ENCODE measurements around the gene SLC2A9.

Gene SLC2A9

DNA sequence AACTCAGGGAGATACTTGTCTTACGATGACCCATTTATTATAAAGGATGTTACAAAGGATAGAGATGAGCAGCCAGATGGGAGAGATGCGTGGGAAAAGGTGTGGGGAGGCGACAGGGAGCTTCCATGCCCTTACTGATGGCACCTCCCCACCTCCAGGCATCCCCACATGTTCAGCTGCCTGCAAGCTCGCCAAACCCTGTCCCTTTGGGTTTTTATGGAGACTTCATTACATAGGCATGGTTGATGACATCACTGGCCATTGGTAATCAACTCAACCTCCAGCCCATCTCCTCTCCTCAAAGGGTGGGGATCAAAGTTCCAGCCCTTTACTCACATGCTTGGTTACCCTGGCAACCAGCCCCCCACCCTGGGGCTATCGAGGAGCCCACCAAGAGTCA, 29.4 kb upstream of the SLC2A9 start:
- TF ChIP-seq SIN3A (IDR thresholded peaks at IDR 0.05; ENCODE audit: borderline replicate concordance, insufficient read depth, low read length) (no peak), POLR2AphosphoS5 (IDR thresholded peaks at IDR 0.05; ENCODE audit: low read depth, low read length) (no peak), FOXP2 (optimal IDR thresholded peaks at IDR 0.05; ENCODE audit: borderline replicate concordance, extremely low read depth, extremely low read length, insufficient read depth) (no peak), TAF1 (IDR thresholded peaks at IDR 0.05; ENCODE audit: borderline replicate concordance, insufficient read depth, low read length) (no peak)
- TF ChIP-seq, protein P1, sequence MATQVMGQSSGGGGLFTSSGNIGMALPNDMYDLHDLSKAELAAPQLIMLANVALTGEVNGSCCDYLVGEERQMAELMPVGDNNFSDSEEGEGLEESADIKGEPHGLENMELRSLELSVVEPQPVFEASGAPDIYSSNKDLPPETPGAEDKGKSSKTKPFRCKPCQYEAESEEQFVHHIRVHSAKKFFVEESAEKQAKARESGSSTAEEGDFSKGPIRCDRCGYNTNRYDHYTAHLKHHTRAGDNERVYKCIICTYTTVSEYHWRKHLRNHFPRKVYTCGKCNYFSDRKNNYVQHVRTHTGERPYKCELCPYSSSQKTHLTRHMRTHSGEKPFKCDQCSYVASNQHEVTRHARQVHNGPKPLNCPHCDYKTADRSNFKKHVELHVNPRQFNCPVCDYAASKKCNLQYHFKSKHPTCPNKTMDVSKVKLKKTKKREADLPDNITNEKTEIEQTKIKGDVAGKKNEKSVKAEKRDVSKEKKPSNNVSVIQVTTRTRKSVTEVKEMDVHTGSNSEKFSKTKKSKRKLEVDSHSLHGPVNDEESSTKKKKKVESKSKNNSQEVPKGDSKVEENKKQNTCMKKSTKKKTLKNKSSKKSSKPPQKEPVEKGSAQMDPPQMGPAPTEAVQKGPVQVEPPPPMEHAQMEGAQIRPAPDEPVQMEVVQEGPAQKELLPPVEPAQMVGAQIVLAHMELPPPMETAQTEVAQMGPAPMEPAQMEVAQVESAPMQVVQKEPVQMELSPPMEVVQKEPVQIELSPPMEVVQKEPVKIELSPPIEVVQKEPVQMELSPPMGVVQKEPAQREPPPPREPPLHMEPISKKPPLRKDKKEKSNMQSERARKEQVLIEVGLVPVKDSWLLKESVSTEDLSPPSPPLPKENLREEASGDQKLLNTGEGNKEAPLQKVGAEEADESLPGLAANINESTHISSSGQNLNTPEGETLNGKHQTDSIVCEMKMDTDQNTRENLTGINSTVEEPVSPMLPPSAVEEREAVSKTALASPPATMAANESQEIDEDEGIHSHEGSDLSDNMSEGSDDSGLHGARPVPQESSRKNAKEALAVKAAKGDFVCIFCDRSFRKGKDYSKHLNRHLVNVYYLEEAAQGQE (IDR thresholded peaks at IDR 0.05; ENCODE audit: insufficient read depth in 1 of 2, low read depth in 2 of 2, low read length in 2 of 2) = no peak

DNA sequence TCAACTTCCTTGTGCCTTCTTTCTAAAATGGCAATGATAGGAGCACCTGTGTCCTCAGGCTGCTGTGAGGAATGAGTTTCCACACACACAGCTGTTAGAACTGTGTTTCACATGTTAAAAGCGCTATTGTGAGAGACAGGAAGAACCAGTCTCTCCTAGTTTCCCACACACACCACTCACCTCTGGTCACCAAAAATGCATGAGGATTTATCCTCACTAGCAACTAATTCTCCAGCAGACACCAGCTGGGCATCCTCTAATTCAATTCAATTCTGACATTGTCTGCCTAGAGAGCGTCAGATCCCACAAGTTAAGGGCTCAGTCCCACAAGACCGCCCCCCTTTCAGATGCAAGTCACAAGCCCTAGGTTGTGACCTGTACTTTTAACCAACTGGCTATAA, 29.0 kb upstream of the SLC2A9 start:
- TF ChIP-seq SIN3A (IDR thresholded peaks at IDR 0.05; ENCODE audit: borderline replicate concordance, insufficient read depth, low read length) = no peak
- no peak for TF ChIP-seq POLR2AphosphoS5 (IDR thresholded peaks at IDR 0.05; ENCODE audit: low read depth, low read length)
- TF ChIP-seq, protein P1 (IDR thresholded peaks at IDR 0.05; ENCODE audit: insufficient read depth in 1 of 2, low read depth in 2 of 2, low read length in 2 of 2) = no peak
- TF ChIP-seq FOXP2 (optimal IDR thresholded peaks at IDR 0.05; ENCODE audit: borderline replicate concordance, extremely low read depth, extremely low read length, insufficient read depth) = no peak
- no peak for TF ChIP-seq TAF1 (IDR thresholded peaks at IDR 0.05; ENCODE audit: borderline replicate concordance, insufficient read depth, low read length)

DNA sequence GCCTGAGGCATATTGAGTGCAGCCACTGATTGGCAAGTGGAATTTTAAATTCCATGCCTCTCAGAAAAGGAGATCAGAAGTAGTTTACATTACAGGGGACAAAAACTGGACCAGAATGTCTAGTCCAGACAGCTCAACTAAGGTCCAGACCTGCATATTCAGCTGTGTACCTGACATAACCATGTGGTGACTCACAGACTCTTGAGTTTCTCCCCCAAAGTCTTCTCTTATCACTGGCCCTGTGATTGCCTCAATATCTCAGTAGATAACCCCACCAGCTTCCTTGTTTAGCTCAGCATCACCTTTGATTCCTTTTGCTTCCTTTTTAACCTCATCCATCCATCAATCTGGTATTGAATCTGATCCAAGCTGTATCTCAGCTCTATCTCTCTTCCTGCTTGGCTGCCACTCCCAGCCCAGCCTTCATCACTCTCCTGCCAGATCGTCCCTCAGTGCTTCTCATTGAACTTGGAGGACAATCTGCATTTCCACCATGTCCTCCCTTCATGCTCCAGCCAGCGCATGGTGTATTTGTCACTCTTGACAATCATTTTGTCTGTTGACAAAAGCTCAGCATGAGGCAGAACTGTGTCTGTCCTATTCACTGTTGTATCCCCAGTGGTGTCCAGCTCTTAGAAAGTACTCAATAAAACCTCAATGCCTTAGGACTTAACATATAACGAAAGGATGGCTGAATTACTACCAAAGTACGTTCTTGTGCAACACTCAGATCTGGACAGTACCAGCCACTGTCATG, 27.8 kb upstream of the SLC2A9 start:
- TF ChIP-seq TAF1 (IDR thresholded peaks at IDR 0.05; ENCODE audit: borderline replicate concordance, insufficient read depth, low read length) (no peak), POLR2AphosphoS5 (IDR thresholded peaks at IDR 0.05; ENCODE audit: low read depth, low read length) (no peak), SIN3A (IDR thresholded peaks at IDR 0.05; ENCODE audit: borderline replicate concordance, insufficient read depth, low read length) (no peak), FOXP2 (optimal IDR thresholded peaks at IDR 0.05; ENCODE audit: borderline replicate concordance, extremely low read depth, extremely low read length, insufficient read depth) (no peak)
- TF ChIP-seq, protein P1 (IDR thresholded peaks at IDR 0.05; ENCODE audit: insufficient read depth in 1 of 2, low read depth in 2 of 2, low read length in 2 of 2) = no peak

DNA sequence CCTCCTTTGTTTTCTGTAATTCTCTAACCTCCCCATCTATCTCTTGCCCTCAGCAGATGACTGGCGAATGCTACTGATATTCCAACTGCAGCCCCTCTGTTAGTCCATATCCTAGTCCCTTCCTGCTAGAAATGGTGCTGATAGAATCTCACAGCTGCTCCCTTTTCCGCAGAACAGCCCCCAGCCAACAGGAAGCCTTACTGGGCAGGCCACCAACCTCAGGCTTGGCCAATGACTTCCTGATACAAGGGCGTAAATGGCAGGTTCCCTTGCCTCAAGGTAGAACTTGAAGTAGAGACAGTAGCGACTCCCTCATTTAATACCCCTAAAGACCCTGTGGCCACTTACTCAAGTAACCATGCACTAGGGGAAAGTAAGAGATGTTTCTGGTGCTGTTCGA, 26.7 kb upstream of the SLC2A9 start:
- TF ChIP-seq FOXP2 (optimal IDR thresholded peaks at IDR 0.05; ENCODE audit: borderline replicate concordance, extremely low read depth, extremely low read length, insufficient read depth) (no peak), SIN3A (IDR thresholded peaks at IDR 0.05; ENCODE audit: borderline replicate concordance, insufficient read depth, low read length) (no peak)
- TF ChIP-seq, protein P1 (IDR thresholded peaks at IDR 0.05; ENCODE audit: insufficient read depth in 1 of 2, low read depth in 2 of 2, low read length in 2 of 2) = no peak
